HG03354 (cell line): Measurements from ENCODE around the gene TXNL4B.
"Not testable (repeated sequence)": the region's sequence is repeated elsewhere in the genome, so short reads cannot be mapped to it uniquely, and the experiment has no call there.

Experiments
- ATAC-seq: cut with Tn5 transposase; IDR thresholded peaks from one replicate; pipeline ENCODE4 v1.9.1; 2021; ENCODE audit warnings: mild to moderate bottlenecking; ENCODE audit not compliant: unreplicated experiment, poor library complexity, severe bottlenecking

Gene TXNL4B

DNA sequence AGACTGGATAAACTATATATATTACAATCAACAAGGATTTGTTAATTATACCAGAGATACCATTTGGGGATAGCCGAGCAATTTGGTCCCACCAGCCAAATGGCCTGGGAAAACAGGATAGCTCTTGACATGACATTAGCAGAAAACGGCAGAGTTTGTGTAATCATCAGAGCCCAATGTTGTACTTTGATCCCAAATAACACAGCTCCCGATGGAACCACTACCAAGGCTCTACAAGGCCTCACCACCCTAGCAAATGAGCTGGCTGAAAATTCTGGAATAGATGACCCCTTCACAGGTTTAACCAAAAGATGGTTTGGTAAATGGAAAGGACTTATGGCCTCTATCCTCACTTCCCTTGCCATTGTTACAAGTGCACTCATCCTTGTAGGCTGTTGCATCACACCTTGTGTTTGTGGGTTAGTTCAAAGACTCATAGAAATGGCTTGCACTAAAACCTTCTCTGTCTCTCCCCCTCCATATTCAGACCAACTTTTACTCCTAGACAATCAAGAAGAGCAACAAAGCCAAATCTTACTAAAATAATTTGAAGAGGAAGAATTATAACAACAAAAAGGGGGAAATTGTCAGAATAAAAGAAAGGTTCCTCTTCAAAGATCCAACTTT, 9.5 kb downstream of the TXNL4B start:
- ATAC-seq, result no peak

DNA sequence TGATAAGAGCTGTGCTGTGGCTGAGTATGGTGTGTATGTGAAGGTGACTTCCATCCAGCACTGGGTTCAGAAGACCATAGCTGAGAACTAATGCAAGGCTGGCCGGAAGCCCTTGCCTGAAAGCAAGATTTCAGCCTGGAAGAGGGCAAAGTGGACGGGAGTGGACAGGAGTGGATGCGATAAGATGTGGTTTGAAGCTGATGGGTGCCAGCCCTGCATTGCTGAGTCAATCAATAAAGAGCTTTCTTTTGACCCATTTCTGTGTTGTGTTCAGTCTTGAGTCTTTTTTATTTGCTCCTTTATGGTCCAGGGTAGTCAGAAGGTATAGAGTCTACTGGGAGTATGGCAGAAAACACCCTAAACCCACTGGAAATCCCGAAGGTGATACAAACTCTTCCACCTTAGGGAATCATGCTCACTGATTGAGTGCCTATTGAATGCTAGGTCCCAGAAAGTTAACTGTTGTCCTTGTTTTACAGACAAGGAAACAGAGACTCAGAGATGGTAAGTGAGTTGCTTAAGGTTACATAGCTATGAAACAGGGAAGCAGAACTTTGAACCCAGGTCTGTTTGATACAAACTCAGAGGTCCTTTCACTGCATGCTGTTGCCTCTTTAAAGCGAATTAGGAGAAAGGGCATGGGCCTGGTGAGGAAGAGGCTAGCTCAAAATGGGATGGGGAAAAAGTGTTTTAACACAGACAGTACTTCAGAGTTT, 16.3 kb downstream of the TXNL4B start:
- not testable (repeated sequence) for ATAC-seq

DNA sequence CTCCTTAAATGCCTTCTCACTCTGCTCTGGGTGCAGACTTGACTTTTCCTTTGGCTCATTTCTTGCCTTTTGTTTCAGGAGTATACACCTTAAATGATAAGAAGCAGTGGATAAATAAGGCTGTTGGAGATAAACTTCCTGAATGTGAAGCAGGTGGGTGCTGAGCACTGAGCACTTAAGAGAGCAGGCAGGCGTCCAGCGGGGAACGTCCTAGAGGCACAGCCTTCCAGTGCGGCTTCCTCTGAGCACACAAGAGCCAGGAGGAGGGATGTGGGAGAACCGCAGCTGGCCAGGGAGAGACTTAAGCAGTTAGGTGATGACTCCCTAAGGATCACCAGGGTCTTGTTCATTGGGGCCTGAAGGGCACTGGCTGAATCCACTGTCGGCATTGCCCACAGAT, 18.4 kb downstream of the TXNL4B start:
- ATAC-seq, result not testable (repeated sequence)

DNA sequence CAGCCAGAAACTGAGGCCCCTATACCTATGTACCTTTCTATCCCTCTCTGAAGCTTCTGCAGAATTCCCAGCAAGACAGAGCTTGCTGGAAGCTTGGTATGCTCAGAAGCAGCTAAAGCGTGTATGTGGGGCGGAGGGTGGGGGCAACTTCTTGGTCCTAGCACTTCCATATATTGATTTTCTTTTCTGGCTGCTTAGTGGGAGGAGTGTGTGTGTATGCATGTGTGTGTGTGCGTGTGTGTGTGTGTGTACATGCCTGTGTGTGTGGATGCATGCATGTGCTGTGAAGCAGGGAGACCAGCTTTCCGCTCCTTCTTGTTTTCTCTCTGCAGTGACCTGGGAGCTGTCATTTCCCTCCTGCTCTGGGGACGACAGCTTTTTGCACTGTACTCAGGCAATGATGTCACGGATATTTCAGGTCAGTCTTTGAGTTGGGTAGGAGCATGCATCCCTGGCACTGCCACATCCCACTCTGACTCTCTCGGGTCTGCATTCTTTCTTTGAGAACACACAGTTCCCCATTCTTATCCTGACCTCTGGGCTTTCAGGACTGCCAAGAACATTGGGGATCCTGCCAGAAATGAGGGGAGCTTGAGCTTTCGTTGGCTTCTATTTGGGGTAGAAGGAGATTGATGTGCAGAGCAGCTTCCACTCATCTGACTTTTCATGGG, 19.7 kb downstream of the TXNL4B start:
- ATAC-seq, result no peak

DNA sequence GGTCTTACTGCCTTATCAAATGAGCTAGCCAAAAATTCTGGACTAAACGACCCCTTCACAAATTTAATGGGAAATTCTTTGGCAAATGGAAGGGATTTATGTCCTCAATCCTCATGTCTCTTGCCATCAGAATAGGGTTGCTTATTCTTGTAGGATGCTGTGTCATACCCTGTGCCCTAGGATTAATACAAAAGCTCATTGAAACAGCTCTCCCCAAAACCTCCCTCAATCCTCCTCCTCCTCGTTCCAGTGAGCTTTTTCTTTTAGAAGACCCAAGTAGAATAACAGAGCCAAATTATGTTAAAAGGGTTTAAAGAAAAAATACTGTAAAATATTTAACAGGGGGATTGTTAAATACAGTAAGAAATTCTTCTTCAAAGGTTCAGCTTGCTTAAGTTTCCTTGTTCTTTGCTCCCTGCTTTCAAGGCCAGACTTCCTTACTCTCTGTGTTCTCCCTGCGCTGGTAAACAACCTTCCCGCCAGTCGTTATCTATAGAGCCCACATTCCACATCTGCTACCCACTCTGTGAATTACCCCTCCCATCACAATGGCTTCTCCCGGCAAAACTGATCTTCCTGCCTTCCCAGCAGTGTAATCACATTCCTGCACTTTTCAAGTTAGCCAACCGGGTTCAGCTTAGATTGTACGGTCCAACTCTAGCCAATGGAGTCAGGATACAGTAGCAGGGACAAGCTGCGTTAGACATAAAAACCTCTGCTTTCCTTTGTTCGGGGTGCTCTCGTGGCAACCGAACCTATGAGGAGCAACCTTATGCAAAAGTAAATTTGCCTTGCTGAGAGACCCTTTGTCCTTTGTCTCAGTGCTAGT, 20.7 kb downstream of the TXNL4B start:
- ATAC-seq, result no peak

DNA sequence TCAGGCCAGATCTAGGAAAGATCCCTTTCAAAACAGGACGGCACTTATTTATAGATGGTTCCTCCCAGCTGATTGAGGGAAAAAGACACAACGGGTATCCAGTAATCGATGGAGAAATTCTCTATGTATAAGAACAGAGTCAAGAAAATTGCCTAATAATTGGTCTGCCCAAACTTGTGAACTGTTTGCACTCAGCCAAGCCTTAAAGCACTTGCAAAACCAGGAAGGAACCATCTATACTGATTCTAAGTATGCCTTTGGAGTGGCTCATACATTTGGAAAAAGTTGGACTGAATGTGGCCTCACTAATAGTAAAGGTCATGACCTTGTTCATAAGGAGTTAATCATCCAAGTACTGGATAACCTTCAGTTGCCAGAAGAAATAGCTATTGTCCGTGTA, 24.5 kb downstream of the TXNL4B start:
- no peak for ATAC-seq

DNA sequence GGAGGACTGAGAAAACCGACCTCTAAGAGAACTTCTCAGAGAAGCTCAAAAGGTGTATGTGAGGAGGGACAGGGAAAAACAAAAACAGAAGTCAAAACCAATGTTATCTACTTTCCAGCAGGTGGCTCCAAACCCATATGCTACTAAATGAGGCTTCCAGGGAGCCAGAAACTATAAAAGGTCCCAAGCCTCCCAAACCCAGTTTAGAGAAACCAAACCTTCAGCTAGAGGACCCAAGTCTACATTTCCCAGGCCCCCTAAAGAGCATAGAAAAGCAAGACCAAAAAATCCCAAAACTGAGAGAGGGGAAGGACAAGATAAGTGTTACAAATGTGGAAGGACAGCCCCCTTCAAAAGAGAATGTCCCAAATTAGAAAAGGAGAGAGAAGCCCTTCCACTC, 26.7 kb downstream of the TXNL4B start:
- no peak for ATAC-seq

DNA sequence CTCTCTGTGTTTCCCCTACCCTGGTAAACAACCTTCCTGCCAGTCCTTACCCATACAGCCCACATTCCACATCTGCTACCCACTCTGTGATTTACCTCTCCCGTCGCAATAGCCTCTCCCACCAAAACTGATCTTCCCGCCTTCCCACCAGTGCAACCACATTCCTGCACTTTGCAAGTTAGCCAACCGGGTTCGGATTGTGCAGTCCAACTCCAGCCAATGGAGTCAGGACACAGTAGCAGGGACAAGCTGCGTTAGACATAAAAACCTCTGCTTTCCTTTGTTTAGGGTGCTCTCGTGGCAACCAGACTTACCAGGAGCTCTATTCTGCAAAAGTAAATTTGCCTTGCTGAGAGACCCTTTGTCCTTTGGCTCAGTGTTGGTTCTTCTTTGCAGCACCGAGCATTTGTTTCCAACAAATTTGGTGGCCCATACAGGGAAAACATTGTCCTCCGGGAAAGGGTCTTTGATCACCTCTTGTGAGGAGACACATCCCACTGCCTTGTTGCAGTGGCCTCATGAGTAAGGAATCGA, 29.0 kb downstream of the TXNL4B start:
- ATAC-seq, result no peak

DNA sequence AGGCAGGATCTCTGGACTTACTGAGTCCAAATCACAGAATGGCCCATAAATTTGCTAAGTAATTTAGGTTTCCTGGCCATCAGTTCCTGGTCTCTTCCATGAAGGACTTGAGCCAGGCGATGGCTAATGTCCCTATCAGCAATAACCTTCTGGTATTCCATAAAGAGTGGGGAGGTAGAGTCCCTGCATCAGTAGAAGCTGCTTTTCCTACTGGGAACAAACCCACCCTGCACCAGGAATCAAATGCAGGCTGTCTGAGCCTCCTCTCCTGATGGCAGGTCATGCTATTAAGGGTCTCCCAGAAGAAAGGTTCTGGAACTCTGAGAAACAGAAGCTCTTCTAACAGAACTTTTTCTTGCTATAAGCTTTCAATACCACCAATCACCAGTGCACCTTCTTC, 31.9 kb downstream of the TXNL4B start:
- no peak for ATAC-seq

DNA sequence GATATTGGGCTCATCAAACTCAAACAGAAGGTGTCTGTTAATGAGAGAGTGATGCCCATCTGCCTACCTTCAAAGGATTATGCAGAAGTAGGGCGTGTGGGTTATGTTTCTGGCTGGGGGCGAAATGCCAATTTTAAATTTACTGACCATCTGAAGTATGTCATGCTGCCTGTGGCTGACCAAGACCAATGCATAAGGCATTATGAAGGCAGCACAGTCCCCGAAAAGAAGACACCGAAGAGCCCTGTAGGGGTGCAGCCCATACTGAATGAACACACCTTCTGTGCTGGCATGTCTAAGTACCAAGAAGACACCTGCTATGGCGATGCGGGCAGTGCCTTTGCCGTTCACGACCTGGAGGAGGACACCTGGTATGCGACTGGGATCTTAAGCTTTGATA, 33.0 kb downstream of the TXNL4B start:
- no peak for ATAC-seq

DNA sequence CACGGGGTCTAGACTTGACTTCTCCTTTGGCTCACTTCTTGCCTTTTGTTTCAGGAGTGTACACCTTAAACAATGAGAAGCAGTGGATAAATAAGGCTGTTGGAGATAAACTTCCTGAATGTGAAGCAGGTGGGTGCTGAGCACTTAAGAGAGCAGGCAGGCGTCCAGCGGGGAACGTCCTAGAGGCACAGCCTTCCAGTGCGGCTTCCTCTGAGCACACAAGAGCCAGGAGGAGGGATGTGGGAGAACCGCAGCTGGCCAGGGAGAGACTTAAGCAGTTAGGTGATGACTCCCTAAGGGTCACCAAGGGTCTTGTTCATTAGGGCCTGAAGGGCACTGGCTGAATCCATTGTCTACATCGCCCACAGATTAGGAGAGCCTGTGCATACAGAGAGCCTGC, 34.4 kb downstream of the TXNL4B start:
- not testable (repeated sequence) for ATAC-seq

DNA sequence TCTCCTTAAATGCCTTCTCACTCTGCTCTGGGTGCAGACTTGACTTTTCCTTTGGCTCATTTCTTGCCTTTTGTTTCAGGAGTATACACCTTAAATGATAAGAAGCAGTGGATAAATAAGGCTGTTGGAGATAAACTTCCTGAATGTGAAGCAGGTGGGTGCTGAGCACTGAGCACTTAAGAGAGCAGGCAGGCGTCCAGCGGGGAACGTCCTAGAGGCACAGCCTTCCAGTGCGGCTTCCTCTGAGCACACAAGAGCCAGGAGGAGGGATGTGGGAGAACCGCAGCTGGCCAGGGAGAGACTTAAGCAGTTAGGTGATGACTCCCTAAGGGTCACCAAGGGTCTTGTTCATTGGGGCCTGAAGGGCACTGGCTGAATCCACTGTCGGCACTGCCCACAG, 36.1 kb downstream of the TXNL4B start:
- not testable (repeated sequence) for ATAC-seq

DNA sequence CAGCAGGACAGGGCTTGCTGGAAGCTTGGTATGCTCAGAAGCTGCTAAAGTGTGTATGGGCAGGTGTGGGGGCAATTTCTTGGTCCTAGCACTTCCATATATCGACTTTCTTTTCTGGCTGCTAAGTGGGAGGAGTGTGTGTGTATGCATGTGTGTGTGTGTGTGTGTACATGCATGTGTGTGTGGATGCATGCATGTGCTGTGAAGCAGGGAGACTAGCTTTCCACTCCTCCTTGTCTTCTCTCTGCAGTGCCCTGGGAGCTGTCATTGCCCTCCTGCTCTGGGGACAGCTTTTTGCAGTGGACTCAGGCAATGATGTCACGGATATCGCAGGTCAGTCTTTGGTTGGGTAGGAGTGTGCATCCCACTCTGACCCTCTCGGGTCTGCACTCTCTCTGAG, 37.5 kb downstream of the TXNL4B start:
- ATAC-seq, result no peak

DNA sequence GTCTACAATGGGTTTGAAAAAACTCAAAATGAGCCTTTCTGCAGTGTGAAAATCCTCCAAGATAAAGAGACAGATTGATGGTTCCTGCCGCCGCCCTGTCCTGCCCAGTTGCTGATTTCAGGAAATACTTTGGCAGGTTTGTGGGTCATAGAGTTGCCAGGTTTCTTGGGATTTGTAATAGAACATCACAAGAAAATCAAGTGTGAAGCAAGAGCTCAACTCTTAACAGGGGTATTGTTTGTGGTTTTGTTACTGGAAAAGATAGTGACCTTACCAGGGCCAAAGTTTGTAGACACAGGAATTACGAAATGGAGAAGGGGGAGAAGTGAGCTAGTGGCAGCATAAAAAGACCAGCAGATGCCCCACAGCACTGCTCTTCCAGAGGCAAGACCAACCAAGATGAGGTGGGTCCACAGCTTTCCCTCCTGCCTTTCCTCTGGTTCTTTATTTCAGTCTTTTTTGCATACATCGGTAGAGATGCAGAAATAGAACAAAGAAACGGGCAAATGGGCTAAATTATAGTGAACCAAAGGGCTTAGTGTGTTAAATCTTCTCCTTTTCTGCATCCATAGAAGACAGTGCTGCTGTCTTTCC, 39.1 kb downstream of the TXNL4B start, which contains the start of gene HP:
Gene HP, plus strand, starts transcription at position 252 of the 594 bp plus-strand sequence. Its CDS starts 148 bp downstream, at position 400.
- not testable (repeated sequence) for ATAC-seq

DNA sequence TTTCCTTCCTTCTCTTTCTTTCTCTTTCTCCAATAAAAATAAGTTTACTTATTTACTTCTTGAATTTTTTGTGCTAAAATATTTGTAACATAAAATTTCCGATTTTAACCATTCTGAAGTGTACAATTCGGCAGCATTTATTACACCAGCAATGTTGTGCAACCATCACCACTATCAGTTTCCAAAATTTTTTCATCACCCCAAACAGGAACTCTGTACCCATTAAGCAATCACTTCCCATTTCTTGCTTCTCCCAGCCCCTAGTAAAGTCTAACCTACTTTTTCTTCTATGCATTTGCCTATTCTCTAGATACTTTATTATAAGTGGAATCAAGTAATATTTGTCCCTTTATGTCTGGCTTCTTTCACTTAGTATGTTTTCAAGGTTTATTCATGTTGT, 41.6 kb downstream of the TXNL4B start:
- no peak for ATAC-seq

DNA sequence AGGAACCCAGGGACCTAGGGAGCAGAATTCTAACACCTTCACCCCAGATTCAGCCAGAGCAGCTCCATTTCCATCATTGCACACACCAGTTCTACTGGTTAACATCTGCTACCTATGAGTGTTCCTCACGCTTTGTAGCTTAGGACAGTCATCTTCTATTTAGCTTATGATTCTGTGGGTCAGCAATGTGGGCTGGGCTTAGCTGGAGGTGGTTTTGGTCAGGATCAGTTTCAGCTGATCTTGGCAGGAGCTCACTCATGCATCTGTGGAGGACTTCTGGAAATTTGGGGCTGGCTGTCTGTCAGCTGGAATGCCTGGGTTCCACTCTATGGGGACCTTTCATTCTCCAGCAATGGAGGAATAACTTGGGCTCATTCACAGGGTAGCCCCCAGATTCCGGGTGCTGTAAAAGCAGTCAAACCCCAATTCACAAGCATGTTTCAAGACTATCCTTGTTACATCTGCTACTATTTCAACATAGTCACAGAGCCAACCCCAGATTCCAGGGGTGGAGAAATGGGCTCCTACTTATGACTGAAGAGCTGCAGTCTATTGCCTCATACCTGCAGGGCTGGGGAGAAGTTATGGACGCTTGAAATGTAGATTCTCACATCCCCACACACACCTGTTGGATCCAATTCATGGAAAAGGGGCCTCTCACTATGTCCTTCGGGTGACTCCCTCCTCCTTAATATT, 42.5 kb downstream of the TXNL4B start:
- no peak for ATAC-seq

DNA sequence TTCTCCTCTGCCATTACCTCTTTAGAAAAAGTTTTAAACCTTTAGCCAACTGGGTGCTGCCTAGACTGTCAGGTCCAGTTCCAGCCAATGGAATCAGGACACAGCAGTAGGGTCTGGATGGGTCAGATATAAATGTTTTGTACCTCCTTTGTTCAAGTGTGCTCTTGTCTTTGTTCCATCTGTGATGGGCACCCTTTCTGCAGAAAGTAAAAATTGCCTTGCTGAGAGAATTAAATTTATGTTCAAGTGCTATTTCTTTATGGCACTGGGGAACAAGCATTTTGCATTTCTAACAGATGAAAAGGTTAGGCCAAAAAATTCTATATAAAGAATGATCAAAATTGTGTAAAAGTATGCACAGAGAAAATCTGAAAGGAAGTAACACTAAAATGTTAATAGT, 44.3 kb downstream of the TXNL4B start:
- no peak for ATAC-seq

DNA sequence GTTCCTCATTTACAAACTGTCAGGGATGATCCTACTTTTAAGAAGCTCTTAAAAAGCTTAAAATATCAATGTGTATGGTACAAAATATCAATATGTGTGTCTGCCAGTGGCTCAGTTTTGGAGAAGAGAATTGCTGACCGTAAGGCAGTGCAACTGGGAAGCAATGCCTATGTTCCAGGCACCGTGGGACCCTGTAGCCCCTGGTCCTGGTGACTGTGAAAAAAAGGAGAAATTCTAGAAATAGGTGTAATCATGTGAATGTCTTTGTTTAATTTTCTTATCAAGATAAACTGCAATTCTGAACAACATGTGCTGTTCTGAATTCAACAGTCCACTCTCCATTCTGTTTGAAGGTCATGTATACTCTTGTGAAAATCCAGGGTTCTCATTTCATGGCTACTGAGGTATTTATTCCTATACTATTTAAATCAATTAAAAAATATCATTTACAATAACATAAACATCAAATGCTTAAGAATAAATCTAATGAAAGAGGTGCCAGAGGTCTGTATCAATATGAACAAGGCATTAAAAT, 48.5 kb downstream of the TXNL4B start:
- no peak for ATAC-seq

DNA sequence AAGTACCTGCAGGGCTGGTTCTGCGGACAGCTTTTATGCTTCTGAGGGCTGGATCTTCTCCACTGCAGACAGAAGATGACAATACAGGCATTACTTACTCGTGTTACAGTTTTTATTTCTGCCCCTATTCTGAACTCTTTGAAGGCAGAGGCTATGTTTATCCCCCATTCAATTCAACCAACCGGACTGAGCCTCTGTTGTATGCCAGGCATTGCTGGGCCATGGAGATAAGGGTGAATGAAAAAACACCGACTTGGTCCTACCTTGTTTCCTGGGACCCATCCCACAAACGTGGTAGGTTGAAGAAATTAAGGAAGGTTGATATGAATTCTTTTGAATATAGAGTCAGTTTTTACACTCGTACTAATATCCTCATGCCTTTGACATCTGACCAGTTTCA, 49.1 kb downstream of the TXNL4B start:
- no peak for ATAC-seq
